ENCODE results near the gene ASIC2.

ASIC2 gene

DNA sequence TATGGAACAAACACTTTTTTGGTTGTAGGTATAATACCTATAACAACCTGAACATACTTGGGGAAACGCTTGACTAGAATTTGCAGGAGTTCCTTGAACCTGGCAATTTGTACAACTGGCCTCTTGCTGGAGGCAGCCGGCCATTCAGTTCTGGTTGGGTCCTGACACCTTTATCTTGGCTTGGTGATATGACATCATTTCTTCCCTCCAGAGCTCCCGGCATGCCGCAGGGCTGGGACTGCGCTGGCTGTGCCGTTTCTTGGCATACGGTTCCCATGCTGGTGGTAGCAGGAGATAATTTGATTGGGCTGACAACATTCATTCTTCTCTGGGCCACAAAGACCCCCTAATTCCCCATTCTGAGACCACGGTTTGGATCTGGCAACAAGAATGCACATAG, 87.5 kb downstream of the ASIC2 start:
- DNase-seq (ENCODE audit: low read depth in 3 of 3, low spot score in 1 of 3) = no peak

DNA sequence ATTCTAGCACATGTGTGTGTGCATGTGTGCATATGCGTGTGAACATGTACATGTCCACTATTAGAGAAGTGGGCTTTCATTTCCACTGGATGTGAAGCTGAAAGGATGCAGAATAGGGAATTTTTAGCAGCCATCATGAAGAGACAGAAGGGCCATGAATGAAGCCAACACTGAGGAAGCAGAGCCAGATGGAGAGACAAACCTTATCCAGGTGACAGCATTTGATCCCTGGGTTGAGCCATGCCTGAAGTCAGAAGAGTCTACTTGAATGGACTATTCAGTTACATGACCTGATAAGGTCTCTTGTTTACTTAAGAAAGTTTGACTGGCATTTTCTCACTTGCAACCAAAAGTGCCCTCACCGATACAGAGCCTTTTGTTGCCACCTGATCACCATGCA, 88.4 kb downstream of the ASIC2 start:
- no peak for DNase-seq (ENCODE audit: low read depth in 3 of 3, low spot score in 1 of 3)

DNA sequence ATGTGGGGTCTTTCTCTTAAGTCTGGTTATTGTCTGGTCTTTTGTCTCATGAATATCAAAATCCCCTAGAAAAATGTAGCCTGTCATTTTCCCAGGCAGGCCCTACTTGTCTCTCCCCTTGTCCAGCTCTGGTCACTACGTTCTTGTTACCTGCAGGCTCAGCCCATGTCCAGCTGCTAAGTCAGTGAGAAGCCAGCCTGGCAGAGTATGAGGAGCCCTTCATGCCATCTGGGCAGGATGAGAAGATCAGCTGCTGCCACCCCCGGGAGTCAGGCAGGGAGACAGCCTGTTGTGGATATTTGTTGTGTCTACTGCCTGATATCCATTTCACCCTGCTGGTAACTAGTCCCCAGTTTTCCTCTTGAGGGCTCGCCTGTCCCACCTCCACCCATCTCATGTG, 88.9 kb downstream of the ASIC2 start:
- DNase-seq (ENCODE audit: low read depth in 3 of 3, low spot score in 1 of 3) = no peak

DNA sequence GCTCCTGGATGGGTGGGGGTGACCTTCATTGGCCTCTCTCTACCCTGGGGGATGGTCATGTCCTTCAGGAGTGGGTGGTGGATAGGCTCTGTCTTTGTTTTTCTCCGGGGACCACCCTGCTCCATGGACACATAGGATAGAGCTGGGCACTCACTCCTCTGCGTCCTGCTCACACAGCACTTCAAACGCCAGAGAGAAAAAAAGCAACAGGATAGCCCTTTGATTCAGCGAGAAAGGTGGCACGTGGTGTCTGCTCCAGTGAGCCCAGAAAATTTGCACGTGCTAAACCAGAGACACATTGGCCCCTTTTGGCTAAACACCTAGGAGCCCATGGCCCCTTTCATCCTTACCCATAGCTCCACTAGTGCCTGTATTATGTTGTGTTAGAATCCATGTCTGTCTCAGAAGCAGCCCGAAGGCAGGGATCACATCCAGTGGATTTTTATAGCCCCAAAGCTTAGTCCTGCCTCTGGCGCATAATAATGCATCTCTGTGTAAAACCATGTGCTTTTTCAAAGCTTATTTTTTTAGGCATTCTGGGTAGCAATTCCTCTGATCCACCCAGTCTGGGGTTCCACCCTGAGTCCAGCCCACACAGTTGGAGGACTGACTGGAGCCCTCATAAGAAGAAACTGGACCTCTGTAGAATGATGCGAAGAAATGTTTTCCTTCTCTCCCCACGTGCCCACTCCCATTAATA, 90.1 kb downstream of the ASIC2 start:
- no peak for DNase-seq (ENCODE audit: low read depth in 3 of 3, low spot score in 1 of 3)

DNA sequence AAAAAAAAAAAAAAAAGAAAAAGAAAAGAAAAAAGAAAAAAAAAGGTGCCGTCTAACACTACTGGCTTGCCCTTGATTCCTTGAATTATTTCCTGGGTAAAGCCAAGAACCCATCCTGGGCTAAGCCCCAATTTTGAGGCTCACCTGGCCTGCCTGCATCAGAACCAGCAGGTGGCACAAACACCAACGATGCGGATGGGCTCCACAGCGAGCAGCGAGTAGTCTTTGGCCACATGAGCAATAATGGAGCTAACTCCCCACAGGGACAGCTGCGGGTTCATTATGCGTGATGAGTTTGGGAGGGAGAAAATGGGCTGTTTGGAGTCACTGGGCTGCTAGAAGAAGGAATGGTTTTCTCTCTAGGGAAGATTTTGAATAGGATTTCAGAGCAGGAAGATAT, 91.1 kb downstream of the ASIC2 start:
- no peak for DNase-seq (ENCODE audit: low read depth in 3 of 3, low spot score in 1 of 3)

DNA sequence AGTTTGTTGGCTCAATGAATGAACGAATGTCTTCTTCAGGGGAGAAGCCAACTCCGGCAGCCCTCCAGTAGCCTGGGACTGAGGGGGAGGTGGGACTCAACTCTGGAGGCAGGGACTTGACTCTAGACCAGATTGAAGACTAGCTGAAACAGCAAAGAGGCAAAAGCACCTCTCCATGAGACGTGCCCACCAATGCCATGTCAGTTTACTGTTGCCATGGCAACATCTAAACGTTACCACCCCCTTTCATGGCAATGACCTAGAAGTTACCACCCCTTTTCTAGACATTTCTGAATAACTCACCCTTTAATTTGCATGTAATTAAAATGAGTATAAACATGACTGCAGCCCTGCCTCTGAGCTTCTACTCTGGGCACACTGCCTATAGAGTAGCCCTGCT, 91.8 kb downstream of the ASIC2 start:
- no peak for DNase-seq (ENCODE audit: low read depth in 3 of 3, low spot score in 1 of 3)

DNA sequence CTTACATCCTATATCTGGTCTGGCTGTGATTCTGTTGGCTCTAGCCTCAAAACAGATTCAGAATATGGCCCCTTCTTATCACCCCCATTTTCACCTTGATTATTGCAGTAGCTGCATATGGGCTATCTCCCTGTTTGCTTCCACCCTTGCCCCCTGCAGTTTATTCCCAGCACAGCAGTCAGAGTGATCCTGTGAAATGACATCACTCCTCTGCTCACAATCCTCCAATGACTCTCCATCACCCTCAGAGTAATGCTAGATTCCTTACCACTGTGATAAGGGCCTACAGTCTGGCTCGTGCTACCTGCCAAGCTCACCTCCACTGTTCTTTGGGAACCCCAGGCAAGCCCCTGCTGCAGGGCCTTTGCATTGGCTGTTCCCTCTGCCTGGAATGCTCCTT, 92.5 kb downstream of the ASIC2 start:
- DNase-seq (ENCODE audit: low read depth in 3 of 3, low spot score in 1 of 3) = no peak

DNA sequence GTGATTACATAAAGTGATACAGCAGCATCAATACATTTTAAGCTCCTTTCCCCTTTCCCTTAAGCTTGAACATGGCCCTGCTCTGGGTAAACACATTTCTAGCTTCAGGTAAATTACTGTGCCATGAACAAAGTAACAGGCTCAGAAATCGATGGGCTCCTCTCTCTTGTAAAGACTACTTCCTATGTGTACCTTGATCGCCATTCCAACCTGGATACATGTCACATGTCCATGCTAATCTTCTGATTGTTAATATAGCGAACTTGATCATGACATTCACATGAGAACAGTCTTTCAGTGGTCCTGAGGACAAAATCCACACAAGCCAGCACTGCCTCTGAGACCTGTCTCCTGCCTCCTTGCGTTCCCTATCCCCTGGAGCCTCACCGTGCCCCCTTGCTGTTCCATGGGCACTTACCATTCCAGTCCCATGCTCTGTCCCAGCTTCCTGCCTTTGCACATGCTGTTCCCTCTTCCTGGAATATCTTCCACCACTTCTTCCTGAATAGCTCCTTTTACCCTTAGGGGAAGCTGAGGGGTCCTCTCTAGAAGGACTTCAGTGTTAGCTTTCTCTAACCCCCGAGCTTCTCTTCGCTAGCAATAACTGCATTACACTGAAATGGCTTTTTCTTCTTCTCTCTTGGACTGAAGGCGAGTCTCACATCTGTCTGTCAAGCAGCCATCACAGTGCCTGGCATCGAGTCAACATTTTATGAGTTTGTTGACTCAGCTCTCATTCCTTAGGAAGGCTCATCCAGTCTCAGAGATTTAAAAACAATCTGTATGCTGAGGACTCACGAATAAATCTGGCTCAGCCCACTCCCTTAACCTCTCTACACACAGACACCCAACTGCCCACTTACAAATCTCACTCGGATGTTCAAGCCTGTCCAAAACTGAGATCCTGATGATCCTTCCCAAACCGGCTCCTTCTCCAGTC, 93.3 kb downstream of the ASIC2 start:
- DNase-seq (ENCODE audit: low read depth in 3 of 3, low spot score in 1 of 3) = no peak

DNA sequence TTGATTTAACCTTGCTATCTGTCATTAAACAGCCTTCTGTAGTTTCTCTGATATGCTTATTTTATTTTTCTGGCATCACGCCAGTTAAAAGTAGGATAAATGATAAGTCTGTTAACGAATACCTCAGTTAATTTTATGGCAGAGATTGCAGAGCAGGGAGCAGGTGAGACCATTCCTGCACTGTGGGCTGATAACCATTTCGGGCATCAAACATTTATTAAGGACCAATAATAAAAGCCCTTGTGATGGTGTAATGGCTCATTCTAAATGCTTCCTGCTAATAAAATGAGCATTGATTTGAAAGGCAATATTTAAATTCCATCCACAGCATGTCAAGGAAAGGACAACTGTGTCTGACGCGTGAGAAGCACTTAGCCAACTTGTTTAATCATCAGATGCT, 94.1 kb downstream of the ASIC2 start:
- no peak for DNase-seq (ENCODE audit: low read depth in 3 of 3, low spot score in 1 of 3)

DNA sequence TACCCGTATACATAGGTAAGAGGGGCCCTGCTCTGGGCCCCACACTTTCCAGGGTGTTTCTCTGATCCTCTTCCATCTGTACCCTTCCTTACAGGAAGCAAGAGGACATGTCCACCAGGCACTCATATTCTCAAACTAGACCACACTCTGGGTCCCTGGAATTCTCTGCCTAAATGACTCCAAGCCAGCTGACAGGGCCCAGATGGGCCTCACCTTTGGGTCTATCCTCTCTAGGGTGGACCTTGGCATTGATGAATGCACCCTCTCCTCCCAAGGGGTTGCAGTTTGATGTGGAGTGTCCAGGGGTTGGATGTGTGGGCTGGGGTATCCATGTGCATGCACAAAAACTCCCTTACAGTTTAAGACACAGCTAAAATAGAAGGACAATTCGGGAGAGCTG, 95.8 kb downstream of the ASIC2 start:
- no peak for DNase-seq (ENCODE audit: low read depth in 3 of 3, low spot score in 1 of 3)

DNA sequence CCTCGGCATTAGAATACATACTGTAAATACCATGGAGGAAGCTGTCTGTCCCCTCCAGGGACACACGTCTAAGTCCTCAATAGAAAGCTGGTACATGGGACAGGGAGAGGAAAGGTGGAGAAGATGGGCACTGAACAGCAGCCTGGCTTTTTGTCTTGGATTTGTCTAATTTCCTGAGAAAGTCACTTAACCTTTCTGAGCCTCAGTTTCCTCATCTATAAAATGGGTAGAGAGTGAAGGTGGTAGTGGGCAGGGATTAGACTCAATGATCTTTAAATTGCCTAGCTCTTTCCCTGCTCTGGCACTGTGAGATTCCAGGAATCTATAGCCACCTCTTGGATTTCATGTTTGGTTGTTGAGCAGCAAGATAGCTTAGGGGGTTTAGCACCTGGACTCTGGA, 96.2 kb downstream of the ASIC2 start:
- no peak for DNase-seq (ENCODE audit: low read depth in 3 of 3, low spot score in 1 of 3)

DNA sequence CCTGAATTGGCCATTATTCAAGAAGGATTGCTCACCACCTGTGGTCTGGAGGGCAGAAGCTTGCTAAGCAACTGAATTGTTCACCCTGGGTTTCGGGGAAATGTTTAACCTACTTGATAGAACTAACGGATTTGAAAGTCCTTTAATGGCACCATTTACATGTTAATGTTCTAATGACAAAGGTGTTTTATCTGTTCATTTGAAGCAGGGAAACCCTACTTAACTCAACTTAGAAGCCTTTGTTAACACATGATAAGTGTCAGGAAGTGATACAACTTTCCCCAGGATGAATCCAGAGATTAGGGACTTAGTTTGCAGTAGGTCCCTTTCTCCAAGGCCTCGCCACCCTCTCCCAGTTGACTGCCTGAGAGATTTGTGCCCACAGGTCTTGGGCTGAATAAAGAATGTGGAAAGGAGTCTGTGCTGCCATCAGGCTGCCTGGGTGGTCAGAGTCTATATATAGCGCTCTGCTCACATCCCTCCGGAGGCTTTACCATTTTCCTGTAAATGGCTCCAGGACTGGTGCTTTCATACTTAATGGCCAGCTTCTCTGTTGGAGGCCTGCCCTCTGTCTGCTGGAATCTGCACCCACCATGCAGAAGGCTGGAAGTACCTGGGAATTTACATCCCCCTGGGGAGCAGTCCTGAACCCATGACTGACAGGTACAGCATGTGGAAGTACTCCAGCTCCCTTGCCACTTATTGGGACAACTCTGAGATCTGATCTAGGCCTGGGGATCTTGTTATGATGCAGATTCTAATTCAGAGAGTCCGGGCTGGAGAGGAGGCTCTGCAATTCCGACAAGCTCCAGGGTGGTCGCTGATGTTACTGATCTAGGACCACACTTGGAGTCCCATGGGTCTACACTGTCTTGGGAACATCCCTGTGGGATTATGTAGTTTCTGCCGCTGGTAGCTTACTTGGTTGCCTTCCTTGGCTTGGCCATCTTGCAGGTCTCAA, 99.9 kb downstream of the ASIC2 start:
- no peak for DNase-seq (ENCODE audit: low read depth in 3 of 3, low spot score in 1 of 3)

DNA sequence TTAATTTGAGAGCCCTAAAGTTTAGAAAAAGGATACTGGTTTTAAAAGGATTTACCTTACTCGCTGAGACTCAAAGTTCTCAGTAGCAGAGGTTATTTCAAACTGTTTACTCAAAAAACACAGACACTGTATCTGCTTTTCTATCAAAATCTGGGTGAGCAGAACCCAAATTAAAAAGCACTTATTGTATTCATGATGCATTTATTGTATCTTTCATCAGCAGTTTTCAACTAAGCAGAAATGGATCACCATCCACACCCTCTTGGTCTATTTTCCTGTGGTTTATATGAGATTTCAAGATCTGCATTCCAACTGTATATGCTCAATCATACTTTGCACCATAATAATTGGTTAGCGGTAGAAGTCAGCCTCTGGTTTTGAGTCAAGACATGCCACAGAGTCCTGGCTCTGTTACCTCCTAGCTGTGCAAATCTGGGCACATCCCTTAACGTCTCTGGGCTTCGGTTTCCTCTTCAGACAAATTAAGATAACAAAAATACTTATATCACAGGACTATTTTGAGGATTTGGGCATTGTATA, 109.5 kb downstream of the ASIC2 start:
- DNase-seq (ENCODE audit: low read depth in 3 of 3, low spot score in 1 of 3) = no peak

DNA sequence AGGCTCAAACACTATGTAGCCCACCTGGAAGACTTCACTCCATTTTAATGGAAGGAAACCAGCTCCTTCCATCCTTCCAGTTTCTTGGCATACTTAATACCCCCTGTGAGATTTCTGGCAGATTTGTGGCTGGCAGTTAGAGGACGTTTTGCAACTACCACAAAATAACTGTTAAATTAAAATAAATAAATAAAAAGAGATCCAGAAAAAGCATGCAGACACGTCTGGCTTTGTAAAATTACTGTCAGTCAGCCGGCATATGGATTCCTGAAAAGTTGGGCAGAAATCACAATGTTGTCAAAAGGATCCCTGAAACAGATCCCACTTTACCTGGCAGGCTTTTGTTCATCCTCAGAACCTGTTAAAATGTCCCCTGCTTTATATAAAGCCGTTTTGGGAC, 113.9 kb downstream of the ASIC2 start:
- no peak for DNase-seq (ENCODE audit: low read depth in 3 of 3, low spot score in 1 of 3)

DNA sequence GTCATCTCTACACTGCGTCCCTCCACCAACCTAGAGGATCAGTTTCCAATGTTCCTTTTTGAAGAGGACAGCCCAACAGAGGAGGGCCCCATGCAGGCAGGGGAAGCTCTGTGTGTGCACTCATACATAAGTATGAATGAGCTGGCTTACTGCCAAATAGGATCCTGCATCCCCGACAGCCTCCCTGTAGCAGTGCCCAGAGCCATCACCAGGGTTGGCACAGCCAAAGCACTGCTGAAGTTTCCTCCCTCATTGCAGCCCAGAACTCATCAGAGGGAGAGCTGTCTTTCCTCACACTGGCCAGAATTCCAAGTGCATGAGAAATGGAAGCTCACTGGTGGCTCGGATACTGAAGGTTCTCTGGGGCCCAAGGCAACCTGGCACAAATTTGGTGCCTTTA, 114.4 kb downstream of the ASIC2 start:
- DNase-seq (ENCODE audit: low read depth in 3 of 3, low spot score in 1 of 3) = no peak

DNA sequence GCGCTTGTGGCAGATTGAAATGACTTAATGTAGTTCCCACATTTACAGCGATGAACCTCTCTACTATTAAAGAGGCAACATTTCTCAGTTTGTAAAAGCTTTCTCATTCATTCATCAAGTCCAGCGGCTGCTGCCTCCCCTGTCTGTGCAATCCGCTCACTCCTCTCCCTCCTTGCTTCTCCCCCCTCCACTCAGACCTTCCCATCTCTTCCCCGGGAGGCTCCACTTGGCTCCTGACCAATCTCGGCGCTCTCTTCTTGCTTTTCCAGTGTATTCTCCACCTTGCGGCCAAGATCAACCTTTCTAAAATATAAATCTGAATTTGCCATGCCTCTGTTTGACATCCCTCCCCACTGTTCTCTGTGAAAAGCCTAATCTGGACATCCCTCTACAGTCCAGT, 117.5 kb downstream of the ASIC2 start:
- no peak for DNase-seq (ENCODE audit: low read depth in 3 of 3, low spot score in 1 of 3)

DNA sequence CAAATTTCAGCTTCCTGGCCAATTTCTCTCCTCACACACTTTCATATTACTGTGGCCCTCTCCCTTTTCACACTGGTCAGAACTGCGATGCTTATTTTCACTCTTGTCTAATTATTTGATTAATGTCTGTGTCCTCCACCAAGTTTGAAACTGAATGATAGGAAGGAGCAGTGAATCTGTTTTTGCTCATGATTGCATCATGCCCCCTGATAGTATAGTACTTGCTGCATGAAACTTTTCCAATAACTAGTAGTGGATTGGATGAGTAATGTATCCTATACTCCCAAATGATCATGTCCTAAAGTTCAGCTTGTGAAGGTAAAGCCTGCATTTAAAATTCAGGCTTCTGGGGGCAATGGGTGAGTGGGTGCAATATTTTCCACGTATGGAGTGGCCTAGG, 121.2 kb downstream of the ASIC2 start:
- no peak for DNase-seq (ENCODE audit: low read depth in 3 of 3, low spot score in 1 of 3)

DNA sequence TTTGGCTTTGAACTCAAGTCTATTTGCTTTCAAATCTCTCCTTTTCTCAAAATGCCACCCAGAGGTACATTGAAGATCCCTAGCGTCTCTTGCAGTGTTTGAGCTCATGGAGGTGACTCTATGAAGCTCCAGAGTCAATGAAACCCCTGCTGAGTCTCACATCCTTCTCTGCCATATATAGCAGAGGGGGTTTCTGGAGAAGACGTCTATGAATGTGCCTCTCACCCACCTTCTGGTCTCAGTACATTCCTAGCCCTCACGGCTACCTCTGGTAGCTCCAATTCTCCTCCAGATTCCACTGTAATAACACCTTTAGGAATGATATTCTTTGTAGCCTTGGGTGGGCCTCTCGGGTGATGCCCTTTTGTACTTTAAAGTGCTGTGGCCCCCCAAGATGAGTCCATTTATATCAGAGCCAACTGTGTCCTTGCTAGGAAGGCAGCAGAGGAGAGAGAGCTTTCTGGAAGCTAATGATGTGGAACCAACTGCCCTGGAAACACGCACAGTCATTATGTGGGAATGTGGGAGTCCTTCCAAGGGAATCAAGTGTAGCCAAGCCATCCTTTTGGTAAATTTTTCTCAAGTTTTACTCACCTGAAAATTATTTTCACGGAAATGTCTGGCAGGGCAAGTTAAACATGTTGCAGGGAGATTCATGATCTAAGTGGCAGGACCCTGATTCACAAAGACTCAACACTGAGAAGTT, 123.4 kb downstream of the ASIC2 start:
- DNase-seq (ENCODE audit: low read depth in 3 of 3, low spot score in 1 of 3) = no peak

DNA sequence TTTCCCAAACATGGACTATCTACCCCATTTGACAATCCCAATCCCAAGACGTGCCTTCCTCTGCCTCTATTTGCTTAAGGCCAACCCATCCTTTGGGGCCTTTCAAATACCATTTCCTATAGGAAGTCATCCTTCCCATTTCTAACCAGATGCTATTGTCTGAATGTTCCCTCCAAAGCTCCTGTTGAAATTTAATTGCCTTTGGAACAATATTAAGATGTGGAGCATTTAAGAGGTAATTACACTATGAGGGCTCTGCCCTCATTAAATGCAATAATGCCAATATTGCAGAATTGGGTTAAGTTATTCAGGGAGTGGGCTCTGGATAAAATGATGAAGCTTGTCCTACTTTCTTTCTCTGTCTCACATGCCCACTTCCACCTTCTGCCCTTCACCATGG, 125.4 kb downstream of the ASIC2 start:
- DNase-seq (ENCODE audit: low read depth in 3 of 3, low spot score in 1 of 3) = no peak

DNA sequence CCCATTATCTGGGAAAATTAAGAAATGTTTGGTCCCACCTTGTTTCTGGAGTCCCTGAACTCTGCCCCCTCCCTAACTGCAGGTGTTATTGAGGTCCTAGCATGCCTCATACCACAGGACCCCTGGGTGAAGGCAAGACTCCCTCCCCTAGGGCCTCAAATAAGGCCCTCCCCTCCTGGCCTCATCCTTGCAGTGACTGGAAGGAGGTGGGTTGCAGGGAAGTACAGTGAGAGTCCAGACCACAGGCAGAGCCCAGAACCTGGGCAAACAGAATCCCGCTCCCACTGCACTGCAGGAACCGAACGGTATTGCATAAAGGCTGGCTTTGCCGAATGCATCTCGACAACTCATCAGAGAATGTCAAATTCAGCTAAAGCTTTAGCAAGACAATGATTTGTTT, 126.6 kb downstream of the ASIC2 start:
- DNase-seq (ENCODE audit: low read depth in 3 of 3, low spot score in 1 of 3) = no peak
